Ureter (tissue), 1 donor: ENCODE data around the gene NUDT3. TPM values are rescaled to one million over a fixed set of nuclear protein-coding genes. Genes with fewer than 3 reads are reported as not detected.
"Not testable (repeated sequence)": the region's sequence is repeated elsewhere in the genome, so short reads cannot be mapped to it uniquely, and the experiment has no call there.

Experiments
- DNase-seq: peaks from one replicate; pipeline ENCODE4 v3.0.0-alpha.2; 2020; ENCODE audit warnings: low spot score
- total RNA-seq: library from RNA; stranded (reverse); gene quantifications from one replicate; pipeline ENCODE4 v1.2.4, GENCODE V29; 2023
- donor health status: DM: yes; HTN: yes; CAD: no.

Gene NUDT3
- total RNA-seq, 1 donor from 2014 or later = 57.0 TPM

DNA sequence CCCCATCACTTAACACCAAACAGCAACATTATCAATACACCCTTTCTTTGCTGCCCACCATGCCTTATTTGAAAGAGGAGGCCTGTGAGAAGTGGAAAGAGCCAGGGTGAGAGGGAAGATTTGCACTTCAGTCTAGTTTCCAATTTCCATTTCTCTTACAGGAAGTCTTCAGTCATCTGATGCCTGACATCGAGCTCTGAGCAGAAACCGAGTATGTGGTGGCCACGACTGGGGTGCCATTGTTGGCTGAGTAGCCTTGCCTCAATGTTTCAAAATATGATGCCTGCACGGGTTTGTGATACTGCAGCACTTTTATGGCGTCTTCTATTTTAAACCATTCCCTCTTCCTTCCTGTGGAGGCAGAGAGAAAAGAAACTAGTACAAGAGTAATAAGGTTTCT lies 103.9 kb downstream of the NUDT3 start:
- no peak for DNase-seq

DNA sequence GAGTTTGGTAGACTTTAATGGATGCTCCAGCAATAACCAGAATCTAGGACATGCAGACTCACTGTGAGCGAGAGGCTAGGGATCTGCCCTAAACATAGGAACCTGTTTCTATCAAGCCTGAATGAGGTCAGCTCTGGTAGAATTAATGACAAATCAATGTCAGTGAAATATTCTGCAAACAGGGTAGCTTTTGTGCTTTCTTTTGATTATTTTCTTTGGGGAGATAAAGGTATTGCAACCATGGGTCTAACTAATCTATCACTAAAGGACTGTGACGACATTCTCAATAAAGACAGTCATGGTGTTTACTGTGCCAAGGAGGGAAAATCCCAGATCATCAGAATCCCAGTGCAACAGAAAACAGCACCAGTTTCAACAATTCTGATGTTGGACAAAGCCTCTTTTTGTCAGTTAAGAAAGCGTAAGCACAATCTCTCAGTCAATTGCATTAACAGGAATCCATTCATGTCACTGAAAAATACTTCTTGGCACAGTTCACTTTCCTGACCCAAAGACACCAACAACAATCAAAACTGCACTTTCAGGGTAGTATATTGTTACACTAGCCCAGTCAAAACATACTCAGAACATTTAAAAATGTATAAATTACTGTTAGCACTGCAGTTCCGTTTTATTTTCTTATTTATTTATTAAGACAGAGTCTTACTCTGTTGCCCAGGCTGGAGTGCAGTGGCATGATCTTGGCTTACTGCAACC lies 106.9 kb downstream of the NUDT3 start:
- no peak for DNase-seq

DNA sequence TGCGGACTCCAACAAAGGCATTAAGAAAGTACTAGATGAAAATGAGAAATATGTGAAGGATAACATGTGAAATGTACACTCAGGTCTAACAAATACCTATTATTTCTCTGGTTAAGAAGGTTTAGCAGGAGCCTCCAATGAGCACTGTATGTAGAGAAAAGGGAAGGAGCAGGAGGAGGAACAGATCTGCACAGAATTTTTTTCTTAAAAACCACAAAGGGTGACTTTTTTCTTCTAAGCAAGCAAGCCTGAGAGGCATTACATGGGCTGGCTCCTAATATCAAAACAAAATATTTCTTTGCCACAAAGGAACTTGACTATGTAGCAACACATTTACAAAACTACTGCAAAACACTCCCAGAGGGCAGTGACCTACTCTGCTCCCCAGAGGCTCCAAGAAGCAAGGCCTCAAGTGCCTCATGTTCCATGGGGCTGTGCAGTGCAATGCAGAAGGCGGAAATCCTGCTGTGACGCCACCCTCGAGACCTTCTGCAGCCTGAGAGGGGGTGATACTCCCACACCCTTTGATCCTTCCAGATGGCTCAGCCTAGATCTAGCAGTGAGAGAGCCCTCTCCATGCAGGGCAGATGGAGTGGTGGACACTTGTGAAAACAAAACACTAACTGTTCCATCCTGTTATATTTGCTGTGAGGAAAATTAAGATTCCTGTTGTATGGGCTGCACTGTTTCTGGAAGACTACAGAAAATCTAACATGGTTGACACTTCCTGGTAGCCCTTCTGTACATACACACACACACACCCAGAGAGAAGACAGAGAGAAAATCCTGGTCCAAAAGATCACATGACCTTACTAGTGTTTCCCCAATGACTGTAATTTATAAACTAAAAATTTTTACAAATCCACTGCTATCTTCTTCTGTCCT lies 107.7 kb downstream of the NUDT3 start:
- DNase-seq = no peak

DNA sequence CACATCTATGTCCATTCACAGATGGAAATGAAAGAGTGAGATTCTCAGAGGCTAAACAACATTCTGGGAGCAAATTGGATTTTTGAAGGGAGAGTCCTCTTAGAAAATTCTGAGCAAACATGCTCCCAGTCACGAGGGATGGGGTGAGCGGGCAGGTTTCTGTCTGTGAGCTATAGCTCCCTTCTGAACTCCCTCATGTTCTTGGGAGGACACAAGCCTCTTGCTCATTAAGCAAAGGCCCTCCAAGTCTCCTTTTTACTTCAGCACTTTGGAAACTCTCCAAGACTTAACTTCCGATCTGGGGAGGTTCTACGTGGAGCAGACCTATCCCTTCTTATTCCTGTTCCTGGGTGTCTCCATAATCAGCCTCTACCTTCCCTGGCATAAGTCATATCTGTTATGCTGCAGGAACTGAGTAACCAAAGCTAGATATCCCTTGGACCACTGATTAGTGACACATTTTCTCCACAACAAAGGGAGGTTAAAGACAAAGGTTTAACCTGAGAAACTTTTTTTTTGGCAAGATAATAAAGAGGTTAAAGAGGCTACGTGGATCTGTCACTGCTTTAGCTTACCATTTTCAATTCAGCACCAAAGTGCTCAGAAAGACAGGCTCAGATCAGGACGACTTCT lies 110.7 kb downstream of the NUDT3 start:
- no peak for DNase-seq

DNA sequence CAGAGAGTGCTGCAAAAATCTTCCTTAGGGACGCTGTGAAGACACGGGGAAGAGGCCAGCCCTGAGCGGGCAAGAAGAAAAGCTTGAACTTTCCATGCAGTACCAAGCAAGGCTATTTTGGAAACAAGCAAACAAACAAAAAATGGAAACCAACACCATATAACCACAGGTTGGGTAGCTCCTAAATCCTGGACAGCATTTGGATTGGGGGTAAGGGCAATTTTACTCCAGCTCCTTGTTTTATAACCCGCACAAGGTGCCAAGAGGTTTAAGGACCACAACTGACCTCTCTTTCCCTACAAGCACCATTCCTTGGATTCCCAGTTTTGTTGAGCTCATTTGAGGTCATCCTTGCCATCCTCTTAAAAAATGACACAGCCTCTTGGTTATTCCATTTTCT lies 112.3 kb downstream of the NUDT3 start:
- no peak for DNase-seq

DNA sequence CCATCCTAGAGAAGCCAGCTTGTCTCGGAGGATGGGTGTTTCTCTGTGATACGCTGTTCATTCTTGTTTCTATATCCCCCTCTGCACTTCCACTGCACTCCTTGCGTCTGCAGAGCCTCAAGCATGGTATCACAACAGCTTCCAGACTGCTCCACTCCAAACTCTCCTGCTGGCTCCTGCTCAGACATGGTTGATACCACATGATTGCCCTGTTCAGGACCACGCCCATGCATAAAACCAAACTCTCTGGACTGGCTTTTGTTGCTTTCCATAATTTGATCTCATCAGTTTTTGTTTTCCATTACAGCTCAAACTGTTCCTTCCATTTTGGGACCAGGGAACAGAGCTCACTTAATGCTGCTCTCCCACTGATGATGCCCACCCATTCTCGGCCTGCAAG lies 113.6 kb downstream of the NUDT3 start:
- no peak for DNase-seq

DNA sequence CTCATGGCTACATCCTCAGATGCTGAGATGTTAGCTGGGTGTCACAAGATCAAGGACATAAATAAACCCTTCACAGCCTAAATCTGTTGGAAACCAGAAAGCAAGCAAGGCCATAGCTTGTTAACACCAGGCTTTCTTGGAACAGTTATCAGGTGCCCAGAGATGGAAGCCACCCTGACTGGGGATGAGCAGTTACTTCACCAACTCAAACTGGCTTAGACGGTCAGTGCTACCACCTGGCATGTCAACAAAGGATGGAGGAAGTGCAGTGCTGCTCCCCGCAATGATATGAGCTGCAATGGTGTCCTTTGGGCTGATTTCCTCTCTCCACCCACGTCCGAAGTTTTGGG lies 114.7 kb downstream of the NUDT3 start:
- no peak for DNase-seq

DNA sequence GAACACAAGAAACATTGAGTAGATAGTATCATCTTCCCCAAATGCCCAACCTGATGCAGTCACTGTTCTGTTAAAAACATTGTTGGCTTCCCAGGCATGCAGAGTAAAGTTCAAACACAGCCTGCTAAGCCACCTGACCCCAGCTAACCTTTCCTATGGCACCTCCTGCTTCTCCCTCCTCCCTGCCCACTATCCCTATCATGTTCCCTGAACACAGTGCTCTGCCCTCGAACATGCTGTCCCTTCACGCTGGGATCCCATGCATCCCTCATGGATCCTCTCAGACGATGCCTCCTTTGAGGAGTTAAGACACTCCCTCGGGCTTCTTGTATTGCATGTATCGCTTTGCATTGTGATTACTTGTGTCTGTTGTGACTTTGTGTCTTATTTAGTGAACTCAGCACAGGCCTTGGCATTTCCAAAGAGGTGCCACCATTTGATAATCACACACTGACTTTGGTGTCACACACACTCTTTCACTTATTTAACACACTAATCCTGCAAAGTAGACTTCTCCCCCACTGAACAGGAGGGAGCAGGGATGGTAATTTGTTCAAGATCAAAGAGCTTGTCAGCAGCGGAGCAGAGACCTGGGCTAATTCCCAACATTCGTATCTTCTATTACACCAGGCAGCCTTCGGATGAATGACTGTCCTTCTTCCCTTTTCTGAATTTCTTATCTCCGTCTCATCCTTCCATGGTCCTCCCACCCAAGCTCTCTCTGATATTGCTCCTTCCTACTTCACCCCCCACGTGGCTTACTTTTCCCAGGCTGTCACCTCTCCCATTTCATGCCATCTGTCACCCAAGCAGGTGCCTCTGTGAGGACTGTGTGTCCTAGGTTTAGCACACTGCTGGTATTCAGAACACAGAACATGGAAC lies 115.3 kb downstream of the NUDT3 start:
- no peak for DNase-seq

DNA sequence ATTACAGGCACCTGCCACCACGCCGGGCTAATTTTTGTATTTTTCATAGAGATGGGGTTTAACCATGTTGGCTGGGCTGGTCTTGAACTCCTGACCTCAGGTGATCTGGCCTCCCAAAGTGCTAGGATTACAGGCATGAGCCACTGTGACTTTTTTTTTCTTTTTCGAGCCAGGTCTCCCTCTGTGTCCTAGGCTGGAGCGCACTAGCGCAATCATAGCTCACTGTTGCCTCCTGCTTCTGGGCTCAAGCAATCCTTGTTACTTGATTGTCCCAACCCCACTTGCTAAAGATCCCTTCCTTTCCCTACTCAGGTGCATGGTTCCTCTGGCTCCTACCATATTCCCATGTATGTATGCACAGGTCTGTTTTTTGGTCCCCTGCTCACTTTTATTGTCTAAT lies 116.3 kb downstream of the NUDT3 start:
- DNase-seq = no peak

DNA sequence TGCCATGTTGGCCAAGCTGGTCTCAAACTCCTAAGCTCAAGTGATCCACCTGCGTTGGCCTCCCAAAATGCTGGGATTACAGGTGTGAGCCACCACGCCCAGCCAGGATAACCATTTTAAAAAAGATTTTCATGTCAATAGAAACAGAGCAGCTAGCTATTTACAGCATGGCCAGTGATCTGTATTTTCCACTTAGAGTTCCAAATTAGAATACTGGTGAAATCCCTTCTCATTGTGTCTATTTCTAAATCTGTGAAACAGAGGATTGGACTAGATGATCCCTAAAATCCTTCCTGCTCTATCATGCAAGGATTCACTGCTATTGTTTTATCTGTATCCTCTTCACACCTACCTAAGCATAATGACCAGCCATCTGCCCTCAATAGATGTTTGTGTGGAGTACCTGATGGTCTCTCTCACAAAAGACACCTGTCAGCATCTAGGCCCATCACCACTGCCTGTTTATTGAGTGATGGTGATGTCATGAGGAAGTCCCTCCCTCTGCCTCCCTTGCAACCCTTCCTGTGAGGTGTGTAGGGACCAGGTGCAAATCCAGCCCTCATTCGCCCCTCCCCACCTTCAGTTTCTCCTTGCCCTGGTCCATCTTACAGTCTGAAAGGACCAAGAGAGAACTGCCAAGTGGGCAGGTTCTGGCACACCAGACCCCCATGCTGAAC lies 117.2 kb downstream of the NUDT3 start:
- no peak for DNase-seq

DNA sequence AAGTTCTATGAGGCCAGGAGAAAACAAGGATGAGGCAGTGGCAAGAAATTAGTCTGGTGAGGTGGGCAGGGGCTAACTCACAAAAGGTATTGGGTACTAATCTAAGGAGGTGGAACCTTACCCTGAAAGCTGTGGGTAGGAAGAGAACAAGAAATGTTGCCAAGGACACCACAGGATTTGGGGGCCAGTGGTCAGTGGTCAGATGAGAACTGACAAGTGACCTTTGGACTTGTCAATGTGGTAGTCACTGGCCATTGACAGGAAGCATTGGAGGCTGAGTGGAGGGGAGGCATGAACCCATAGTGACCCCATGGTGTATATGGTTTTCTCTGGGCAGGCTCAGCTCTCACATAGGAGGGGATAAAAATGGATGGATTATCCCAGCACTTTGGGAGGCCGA lies 118.3 kb downstream of the NUDT3 start:
- DNase-seq = no peak

DNA sequence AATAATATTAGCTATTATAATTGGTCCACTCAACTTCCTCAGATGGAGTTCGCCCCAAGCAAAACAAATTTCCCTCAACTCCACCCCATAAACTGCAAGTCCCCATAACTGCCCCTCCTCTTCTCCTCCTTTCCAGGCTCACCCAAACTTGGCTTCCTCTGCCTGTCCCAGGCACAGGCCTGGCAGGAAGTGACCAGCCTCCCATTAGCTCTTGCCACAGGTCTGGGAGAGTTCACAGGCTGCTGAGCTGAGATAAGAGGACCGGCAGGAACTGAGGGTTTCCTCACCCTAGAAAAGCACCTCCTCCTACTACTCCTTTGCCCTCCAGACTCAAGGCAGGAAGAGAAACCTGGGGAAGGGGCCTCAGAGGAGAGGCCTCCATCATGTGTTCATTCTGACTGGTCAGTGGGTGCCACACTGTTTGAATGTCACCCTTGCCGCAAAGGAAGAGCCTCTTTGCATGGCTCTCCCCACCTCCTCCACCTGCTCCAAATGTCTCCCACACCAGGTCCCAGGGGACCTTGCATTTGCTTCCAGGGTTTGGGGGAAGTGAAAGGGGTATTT lies 119.1 kb downstream of the NUDT3 start:
- DNase-seq = peak; percentile 49

DNA sequence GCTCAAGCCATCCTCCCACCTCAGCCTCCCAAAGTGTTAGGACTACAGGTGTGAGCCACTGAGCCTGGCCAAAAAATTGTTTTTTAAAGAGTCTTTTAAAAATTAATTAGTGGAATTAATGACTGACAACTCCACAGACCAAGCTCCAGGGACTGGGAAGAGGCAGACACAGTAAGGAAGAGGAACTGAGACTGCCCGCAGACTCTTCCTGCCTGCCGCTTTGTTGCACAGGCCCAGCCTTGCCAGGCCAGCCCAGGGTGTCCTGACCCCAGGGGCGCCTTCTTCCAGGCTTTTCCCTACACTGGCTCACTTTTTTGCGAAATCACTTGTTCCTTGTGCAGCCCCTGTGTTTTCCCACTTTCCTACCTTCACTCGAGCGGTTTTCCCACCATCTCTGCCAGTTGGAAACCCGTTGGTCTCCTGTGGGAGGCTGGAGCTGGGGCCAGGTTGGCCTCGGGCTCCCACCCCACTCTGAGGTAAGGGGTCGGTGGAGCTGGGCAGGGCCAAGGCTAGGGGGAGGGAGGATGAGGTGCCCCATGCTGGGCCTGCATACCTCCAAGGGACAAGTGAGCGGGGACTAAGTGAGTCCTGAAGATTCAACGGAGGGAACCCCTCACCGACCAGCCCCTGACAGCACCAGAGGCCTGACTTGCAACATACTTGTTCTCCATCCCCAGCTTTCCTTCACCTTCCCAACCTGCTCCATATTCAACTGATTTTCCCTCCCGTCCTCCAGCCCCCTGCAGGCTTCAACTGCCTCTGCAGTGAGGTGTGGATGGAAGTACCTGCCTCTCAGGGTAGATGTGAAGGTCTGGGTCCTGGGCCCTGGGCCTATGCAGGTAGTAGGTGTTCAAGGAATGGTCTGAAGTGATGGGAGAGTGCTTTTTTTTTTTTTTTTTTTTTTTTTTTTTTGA lies 120.2 kb downstream of the NUDT3 start:
- no peak for DNase-seq

DNA sequence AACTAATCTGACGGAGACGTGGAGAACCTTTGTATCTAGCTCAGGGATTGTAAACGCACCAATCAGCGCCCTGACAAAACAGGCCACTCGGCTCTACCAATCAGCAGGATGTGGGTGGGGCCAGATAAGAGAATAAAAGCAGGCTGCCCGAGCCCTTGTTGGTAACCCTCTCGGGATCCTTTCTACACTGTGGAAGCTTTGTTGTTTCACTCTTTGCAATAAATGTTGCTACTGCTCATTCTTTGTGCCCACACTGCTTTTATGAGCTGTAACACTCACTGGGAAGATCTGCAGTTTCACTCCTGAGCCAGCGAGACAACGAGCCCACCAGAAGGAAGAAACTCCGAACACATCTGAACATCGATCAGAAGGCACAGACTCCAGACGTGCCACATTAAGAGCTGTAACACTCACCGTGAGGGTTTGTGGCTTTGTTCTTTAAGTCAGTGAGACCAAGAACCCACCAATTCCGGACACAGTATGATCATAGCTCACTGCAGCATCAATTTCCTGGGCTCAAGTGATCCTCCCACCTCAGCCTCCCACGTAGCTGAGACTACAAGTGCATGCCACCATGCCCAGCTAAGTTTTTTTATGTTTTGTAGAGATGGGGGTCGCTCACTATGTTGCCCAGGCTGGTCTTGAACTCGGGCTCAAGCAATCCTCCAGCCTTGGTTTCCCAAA lies 122.7 kb downstream of the NUDT3 start:
- DNase-seq = not testable (repeated sequence)

DNA sequence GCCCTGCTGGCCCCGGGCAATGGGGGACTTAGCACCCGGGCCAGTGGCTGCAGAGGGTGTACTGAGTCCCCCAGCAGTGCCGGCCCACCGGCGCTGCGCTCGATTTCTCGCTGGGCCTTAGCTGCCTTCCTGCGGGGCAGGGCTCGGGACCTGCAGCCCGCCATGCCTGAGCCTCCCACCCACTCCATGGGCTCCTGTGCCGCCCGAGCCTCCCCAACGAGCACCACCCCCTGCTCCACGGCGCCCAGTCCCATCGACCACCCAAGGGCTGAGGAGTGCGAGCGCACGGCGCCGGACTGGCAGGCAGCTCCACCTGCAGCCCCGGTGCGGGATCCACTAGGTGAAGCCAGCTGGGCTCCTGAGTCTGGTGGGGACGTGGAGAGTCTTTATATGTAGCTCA lies 123.3 kb downstream of the NUDT3 start:
- not testable (repeated sequence) for DNase-seq

DNA sequence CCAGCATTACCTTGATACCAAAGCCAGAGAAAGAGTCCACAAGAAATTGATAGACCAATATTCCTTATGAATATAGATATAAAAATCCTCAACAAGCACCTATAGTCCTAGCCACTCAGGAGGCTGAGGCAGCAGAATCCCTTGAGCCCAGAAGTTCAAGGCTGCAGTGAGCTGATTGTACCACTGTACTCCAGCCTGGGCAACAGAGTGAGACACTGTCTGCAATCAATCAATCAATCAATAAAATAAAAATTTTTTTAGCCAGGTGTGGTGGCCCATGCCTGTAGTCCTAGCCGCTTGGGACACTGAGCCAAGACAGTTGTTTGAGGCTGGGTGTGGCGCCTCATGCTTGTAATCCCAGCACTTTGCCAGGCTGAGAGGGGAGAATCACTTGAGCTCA lies 124.7 kb downstream of the NUDT3 start:
- no peak for DNase-seq

DNA sequence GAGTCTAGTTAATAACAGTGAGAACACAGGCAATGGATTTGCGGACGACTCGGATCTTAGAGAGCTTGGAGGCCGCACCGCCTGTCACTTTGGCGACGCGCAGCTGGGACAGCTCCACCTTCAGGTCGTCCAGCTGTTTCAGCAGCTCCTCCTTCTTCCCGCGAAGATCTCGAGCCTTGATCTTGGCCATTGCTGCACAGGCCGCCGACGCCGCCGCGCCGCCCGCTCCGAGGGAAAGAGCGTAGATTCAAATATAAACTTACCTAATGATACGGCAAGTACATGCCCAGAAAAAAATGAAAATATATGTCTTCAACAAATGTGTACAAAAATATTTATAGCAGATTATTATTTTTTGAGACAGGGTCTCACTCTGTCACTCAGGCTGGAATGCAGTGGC lies 129.0 kb downstream of the NUDT3 start:
- DNase-seq = not testable (repeated sequence)

DNA sequence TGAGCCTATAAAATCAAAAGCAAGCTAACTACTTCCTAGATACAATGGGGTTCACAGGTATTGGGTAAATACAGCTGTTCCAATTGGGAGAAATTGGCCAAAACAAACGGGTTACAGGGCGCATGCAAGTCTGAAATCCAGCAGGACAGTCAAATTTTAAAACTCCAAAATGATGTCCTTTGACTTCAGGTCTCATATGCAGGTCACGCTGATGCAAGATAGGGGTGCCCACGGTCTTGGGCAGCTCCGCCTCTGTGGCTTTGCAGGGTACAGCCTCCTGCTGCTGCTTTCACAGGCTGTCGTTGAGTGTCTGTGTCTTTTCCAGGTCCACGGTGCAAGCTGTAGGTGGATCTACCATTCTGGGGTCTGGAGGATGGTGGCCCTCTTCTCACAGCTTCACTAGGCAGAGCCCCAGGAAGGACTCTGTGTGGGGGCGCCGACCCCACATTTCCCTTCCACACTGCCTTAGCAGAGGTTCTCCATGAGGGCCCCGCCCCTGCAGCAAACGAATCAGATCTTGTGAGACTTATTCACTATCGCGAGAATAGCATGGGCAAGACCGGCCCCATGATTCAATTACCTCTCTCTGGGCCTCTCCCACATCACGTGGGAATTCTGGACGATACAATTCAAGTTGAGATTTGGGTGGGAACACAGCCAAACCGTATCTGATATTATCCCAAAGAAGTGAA lies 131.7 kb downstream of the NUDT3 start:
- no peak for DNase-seq
